Tibial artery (tissue), 4 donors: ENCODE measurements around the gene NSUN2.

ENCODE experiments used
- DNase-seq, 2 donors: peaks; one replicate each; pipeline ENCODE4 v3.0.0-alpha.2; 2019
- H3K27ac ChIP-seq, 2 donors: fragments of 200-600 bp; sonication (generic) in 1 of 2; 1 replicate in 1 of 2; 2 replicates in 1 of 2; pipeline ENCODE4 v1.5.1; 2018 to 2019; ENCODE audit warnings: mild to moderate bottlenecking in 1 of 2
- H3K27me3 ChIP-seq, 2 donors: fragments of 200-600 bp; sonication (generic) in 1 of 2; one replicate each; pipeline versions ENCODE4 v1.5.1 to v1.6.0; 2016 to 2019
- H3K36me3 ChIP-seq, 3 donors: fragments of 200-600 bp; sonication (generic) in 2 of 3; one replicate each; pipeline ENCODE4 v1.5.1; 2016 to 2019; ENCODE audit warnings: mild to moderate bottlenecking in 2 of 3
- H3K4me1 ChIP-seq, 4 donors: fragments of 200-600 bp; sonication (generic) in 2 of 4; 1 replicate in 3 of 4; 2 replicates in 1 of 4; pipeline ENCODE4 v1.5.1; 2016 to 2019
- H3K4me3 ChIP-seq, 2 donors: fragments of 200-600 bp; sonication (generic) in 1 of 2; 1 replicate in 1 of 2; 2 replicates in 1 of 2; pipeline ENCODE4 v1.5.1; 2018 to 2019; ENCODE audit warnings: mild to moderate bottlenecking in 2 of 2
- H3K9me3 ChIP-seq, 3 donors: fragments of 200-600 bp; sonication (generic) in 1 of 3; one replicate each; pipeline ENCODE4 v1.5.1; 2016 to 2019
- intact Hi-C: fragments of 100-400 bp; cut with DNase I; formaldehyde crosslinking; loops from one replicate; pipeline ENCODE4 v1.15.0; 2023; ENCODE audit warnings: low total_unique reads
- TF ChIP-seq, protein P1 (sequence below), 2 experiments: fragments of 200-600 bp in 1 of 2; fragments of 450-650 bp in 1 of 2; IDR thresholded peaks; one replicate each; pipeline ENCODE4 v1.5.1; 2017 to 2019; ENCODE audit warnings: antibody characterized with exemption in 2 of 2, mild to moderate bottlenecking in 1 of 2, moderate library complexity in 1 of 2

The NSUN2 gene

DNA sequence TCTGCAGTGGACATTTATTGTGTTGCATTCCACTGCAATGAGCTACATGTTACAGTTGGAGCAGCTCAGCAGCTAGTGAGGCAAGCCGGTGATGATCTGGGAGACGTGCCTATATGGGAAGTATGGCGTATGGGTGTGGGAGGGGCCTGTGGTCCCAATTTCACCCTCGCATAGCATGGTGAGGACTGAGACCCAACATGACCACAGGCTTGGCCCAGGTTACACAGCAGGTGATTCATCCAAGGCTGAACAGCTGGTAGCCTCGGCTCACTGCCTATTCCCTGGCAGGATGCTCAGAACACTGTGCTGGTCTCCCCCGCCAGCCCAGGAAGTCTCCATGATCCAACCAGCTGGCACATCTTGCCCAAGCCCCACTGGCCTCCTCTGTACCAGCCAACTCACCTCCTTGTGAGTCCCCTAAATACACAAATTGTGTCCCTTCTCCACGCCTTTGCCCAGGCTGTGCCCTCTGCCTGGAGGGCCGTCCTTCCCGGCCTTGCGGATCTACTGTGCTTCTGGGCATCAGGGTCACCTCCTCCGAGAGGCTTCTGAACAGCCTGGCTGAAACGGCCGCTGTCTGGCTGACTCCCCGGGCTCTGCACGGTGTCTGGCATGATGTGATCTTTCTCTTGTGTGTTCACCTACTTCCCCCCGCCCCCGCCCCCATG is 81.4 kb downstream of the NSUN2 start:
- TF ChIP-seq, protein P1, sequence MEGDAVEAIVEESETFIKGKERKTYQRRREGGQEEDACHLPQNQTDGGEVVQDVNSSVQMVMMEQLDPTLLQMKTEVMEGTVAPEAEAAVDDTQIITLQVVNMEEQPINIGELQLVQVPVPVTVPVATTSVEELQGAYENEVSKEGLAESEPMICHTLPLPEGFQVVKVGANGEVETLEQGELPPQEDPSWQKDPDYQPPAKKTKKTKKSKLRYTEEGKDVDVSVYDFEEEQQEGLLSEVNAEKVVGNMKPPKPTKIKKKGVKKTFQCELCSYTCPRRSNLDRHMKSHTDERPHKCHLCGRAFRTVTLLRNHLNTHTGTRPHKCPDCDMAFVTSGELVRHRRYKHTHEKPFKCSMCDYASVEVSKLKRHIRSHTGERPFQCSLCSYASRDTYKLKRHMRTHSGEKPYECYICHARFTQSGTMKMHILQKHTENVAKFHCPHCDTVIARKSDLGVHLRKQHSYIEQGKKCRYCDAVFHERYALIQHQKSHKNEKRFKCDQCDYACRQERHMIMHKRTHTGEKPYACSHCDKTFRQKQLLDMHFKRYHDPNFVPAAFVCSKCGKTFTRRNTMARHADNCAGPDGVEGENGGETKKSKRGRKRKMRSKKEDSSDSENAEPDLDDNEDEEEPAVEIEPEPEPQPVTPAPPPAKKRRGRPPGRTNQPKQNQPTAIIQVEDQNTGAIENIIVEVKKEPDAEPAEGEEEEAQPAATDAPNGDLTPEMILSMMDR (IDR thresholded peaks at IDR 0.05), result no peak
- intact Hi-C loops, result no loop called here
- Histone ChIP-seq H3K27ac (peak overlapping the region; percentile 44 to 49), H3K9me3 (no peaks in the 10 kb centered on the region), H3K4me1 (peaks cover 0 to 36% (median 19%) of the 10 kb centered on the region in 4 donors), H3K4me3 (no peak overlapping the region), H3K36me3 (no peaks in the 10 kb centered on the region), H3K27me3 (no peaks in the 10 kb centered on the region)
- peak in 1 of 2 donors; percentile 88 for DNase-seq

DNA sequence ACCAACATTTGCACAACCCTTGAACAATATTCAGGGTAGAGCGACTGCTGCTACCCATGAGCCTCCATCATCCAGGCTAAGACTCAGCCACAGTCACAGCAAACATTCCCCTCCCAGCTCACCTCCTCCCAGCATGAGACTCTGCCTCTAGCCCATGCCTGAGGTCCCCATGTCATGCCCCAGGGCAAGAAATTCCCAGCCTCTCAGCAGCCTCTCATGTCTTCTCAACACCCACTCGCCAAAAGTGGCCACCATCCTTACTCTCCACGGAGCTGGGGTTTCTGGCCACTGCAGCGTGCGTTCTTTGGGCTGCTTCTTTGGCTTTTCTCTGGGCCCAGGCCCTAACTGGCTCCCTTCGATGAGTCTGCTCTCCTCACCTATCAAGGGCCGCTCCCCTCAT is 82.2 kb downstream of the NSUN2 start:
- no peaks in the 10 kb centered on the region for H3K27me3 ChIP-seq
- no peaks in the 10 kb centered on the region for H3K36me3 ChIP-seq
- TF ChIP-seq, protein P1 (IDR thresholded peaks at IDR 0.05), result no peak
- no peak overlapping the region for H3K27ac ChIP-seq
- no peak overlapping the region for H3K4me3 ChIP-seq
- H3K9me3 ChIP-seq, result no peaks in the 10 kb centered on the region
- intact Hi-C loops, result no loop called here
- peaks cover 0 to 34% (median 13%) of the 10 kb centered on the region in 4 donors for H3K4me1 ChIP-seq
- DNase-seq, result no peak
